ENCODE measurements around the gene ATP10A.

ATP10A gene

GRCh38 chr15:25863111-25863967 is at the start of gene ATP10A:
TSS of gene ATP10A (minus strand) at chr15:25863327. CDS start at chr15:25863096, 231 bp downstream.
- DNase-seq: peak; percentile 67

- no peak for DNase-seq
These were observed 48.9 kb upstream of the ATP10A start for GRCh38 chr15:25912035-25912434.

- DNase-seq: no peak
These were observed 47.7 kb upstream of the ATP10A start for GRCh38 chr15:25910832-25911231.

- no peak for DNase-seq
These were observed 46.7 kb upstream of the ATP10A start for GRCh38 chr15:25909806-25910205.

- no peak for DNase-seq
These were observed 46.2 kb upstream of the ATP10A start for GRCh38 chr15:25909325-25909724.

GRCh38 chr15:25905140-25905539 is 42.0 kb upstream of the ATP10A start:
- DNase-seq: peak; percentile 65

GRCh38 chr15:25903024-25903581 is 40.0 kb upstream of the ATP10A start:
- DNase-seq: no peak

- DNase-seq: no peak
These were observed 38.9 kb upstream of the ATP10A start for GRCh38 chr15:25901811-25902605.

- DNase-seq: no peak
These were observed 37.8 kb upstream of the ATP10A start for GRCh38 chr15:25900901-25901300.

- DNase-seq: no peak
These were observed 37.3 kb upstream of the ATP10A start for GRCh38 chr15:25900431-25900830.

GRCh38 chr15:25899870-25900269 is 36.7 kb upstream of the ATP10A start:
- DNase-seq: no peak

- no peak for DNase-seq
These were observed 34.5 kb upstream of the ATP10A start for GRCh38 chr15:25897658-25898057.

GRCh38 chr15:25894371-25894902 is 31.3 kb upstream of the ATP10A start:
- DNase-seq: no peak

- no peak for DNase-seq
These were observed 30.5 kb upstream of the ATP10A start for GRCh38 chr15:25893596-25893995.

- DNase-seq: no peak
These were observed 29.0 kb upstream of the ATP10A start for GRCh38 chr15:25892126-25892525.

GRCh38 chr15:25891081-25891480 is 28.0 kb upstream of the ATP10A start:
- no peak for DNase-seq

GRCh38 chr15:25890529-25890928 is 27.4 kb upstream of the ATP10A start:
- DNase-seq: no peak

- no peak for DNase-seq
These were observed 24.7 kb upstream of the ATP10A start for GRCh38 chr15:25887870-25888269.

- DNase-seq: no peak
These were observed 23.5 kb upstream of the ATP10A start for GRCh38 chr15:25886498-25887140.

- no peak for DNase-seq
These were observed 21.2 kb upstream of the ATP10A start for GRCh38 chr15:25884370-25884769.

GRCh38 chr15:25883463-25884259 is 20.5 kb upstream of the ATP10A start:
- DNase-seq: no peak

- DNase-seq: no peak
These were observed 19.3 kb upstream of the ATP10A start for GRCh38 chr15:25882466-25882865.
